Measurements from ENCODE around the gene SUPV3L1. TPM values are rescaled to one million over a fixed set of nuclear protein-coding genes. Genes with fewer than 3 reads are reported as not detected.
A peak's percentile ranks its signal among the peaks of the same experiment; 100 is the strongest.

SUPV3L1 gene
- total and polyA plus RNA-seq, 9 of the 15 experiments (the other 6 are each of a cell fraction or from before 2014, with no cell fraction given): 45.2 to 156 (median 92.6) TPM

GRCh38 chr10:69217119-69217754, 37.2 kb downstream of the SUPV3L1 start (continued):
- no peak for TF ChIP-seq RB1 (IDR thresholded peaks at IDR 0.05; ENCODE audit: low read depth)
- TF ChIP-seq ARNT (IDR thresholded peaks at IDR 0.05): peak in 1 of 2 experiments; percentile 78; a peak in 1 of 4 replicates
- no peak for TF ChIP-seq SRSF1 (IDR thresholded peaks at IDR 0.05; ENCODE audit: low read depth, low read length)
- no peak for TF ChIP-seq MIER1 (IDR thresholded peaks at IDR 0.05; ENCODE audit: low read depth)
- no peak for TF ChIP-seq ZNF740 (CRISPR knock-in tag; IDR thresholded peaks at IDR 0.05)
- TF ChIP-seq ZNF740 (tag; IDR thresholded peaks at IDR 0.05): no peak
- peak; percentile 44; the same call in 1 of the 2 replicates for TF ChIP-seq RBFOX2 (IDR thresholded peaks at IDR 0.05; ENCODE audit: low read depth, low read length)
- TF ChIP-seq FOXA3 (CRISPR knock-in tag; conservative IDR thresholded peaks at IDR 0.05 in 1 of 2, IDR thresholded peaks at IDR 0.05 in 1 of 2): peak in 1 of 2 experiments; percentile 20; a peak in 1 of 4 replicates
- no peak for TF ChIP-seq BRCA1 (IDR thresholded peaks at IDR 0.05)
- no peak for TF ChIP-seq BRCA1 (CRISPR knock-in tag; IDR thresholded peaks at IDR 0.05)
- TF ChIP-seq CREM (IDR thresholded peaks at IDR 0.05; ENCODE audit: low read depth): peak; percentile 39; the same call in 1 of the 2 replicates
- no peak for TF ChIP-seq PTTG1 (tag; IDR thresholded peaks at IDR 0.05; ENCODE audit: low read depth)
- TF ChIP-seq CCNT2 (IDR thresholded peaks at IDR 0.05; ENCODE audit: borderline replicate concordance, extremely low read depth, insufficient read length, low read depth, low read length): peak; percentile 73
- TF ChIP-seq ZNF184 (CRISPR knock-in tag; IDR thresholded peaks at IDR 0.05): no peak
- peak; percentile 53 for TF ChIP-seq TCF3 (CRISPR knock-in tag; IDR thresholded peaks at IDR 0.05)
- TF ChIP-seq HSF4 (CRISPR knock-in tag; IDR thresholded peaks at IDR 0.05; ENCODE audit: borderline replicate concordance): no peak
- no peak for TF ChIP-seq CTCF (IDR thresholded peaks at IDR 0.05 in 2 of 3, conservative IDR thresholded peaks at IDR 0.05 in 1 of 3; ENCODE audit: insufficient read depth in 2 of 3, low read depth in 1 of 3, low read length in 3 of 3)

Data from K562 (cell line).